ENCODE data around the gene HBZ.

DNA sequence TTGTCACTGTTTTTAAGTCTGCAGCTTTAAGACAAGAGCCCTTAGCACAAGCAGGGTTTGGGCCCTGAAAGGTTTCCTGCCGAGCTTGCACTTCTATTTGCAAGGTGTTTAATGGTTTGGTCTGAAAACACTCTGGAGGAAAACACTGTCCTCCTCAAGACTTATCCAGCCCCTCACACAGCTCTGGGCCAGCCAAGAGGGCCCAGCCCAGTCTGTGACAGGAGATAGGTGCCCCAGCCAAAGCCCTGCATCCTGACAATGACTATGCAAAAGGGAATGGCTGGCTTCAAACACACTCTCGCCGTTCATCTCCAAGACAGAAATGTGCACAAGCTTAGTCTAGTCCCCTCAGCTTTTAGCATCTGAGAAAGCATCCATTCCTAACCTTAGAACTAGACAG lies 47.5 kb upstream of the HBZ start:
- TF ChIP-seq, protein P1, sequence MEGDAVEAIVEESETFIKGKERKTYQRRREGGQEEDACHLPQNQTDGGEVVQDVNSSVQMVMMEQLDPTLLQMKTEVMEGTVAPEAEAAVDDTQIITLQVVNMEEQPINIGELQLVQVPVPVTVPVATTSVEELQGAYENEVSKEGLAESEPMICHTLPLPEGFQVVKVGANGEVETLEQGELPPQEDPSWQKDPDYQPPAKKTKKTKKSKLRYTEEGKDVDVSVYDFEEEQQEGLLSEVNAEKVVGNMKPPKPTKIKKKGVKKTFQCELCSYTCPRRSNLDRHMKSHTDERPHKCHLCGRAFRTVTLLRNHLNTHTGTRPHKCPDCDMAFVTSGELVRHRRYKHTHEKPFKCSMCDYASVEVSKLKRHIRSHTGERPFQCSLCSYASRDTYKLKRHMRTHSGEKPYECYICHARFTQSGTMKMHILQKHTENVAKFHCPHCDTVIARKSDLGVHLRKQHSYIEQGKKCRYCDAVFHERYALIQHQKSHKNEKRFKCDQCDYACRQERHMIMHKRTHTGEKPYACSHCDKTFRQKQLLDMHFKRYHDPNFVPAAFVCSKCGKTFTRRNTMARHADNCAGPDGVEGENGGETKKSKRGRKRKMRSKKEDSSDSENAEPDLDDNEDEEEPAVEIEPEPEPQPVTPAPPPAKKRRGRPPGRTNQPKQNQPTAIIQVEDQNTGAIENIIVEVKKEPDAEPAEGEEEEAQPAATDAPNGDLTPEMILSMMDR (conservative IDR thresholded peaks at IDR 0.05; ENCODE audit: low read length), result no peak
- TF ChIP-seq EZH2phosphoT487 (IDR thresholded peaks at IDR 0.05; ENCODE audit: borderline replicate concordance, low read depth, low read length), result no peak

Measured in OCI-LY7 (cell line).